D721Med (cell line): ENCODE results near the gene ZPR1.

Source experiments
- DNase-seq: peaks from one replicate; pipeline ENCODE4 v3.0.0; 2011; ENCODE audit warnings: low spot score; ENCODE audit not compliant: insufficient read length
- FAIRE-seq: peaks from 2 replicates; lab custom pipeline; 2011; peaks lifted over from hg19 to GRCh38; lab: Jason Lieb, UNC
- CTCF ChIP-seq: IDR thresholded peaks from 2 replicates; pipeline ENCODE4 v1.5.1; 2012; ENCODE audit warnings: mild to moderate bottlenecking, control low read depth; ENCODE audit not compliant: insufficient read depth; ENCODE audit errors: missing control alignments

The ZPR1 gene

GRCh38 chr11:116827461-116827860 is 39.6 kb upstream of the ZPR1 start:
- DNase-seq (no peak), FAIRE-seq (no peak)
- no peak for TF ChIP-seq CTCF

GRCh38 chr11:116826751-116827431 is 39.1 kb upstream of the ZPR1 start:
- DNase-seq = no peak
- TF ChIP-seq CTCF = no peak
- FAIRE-seq = no peak

GRCh38 chr11:116825854-116826750 is 38.3 kb upstream of the ZPR1 start:
- no peak for TF ChIP-seq CTCF
- DNase-seq (no peak), FAIRE-seq (no peak)

GRCh38 chr11:116825434-116825833 is 37.6 kb upstream of the ZPR1 start:
- DNase-seq (no peak), FAIRE-seq (no peak)
- TF ChIP-seq CTCF = no peak

- no peak for TF ChIP-seq CTCF
- FAIRE-seq (no peak), DNase-seq (no peak)
These were observed 35.4 kb upstream of the ZPR1 start, which contains the start of gene APOA4 for GRCh38 chr11:116823031-116823843. TSS of gene APOA4 (minus strand) at chr11:116823304. CDS start at chr11:116823191, 113 bp downstream.

- no peak for TF ChIP-seq CTCF
- DNase-seq = no peak
- no peak for FAIRE-seq
These were observed 34.8 kb upstream of the ZPR1 start for GRCh38 chr11:116822575-116822974.
